GM12878 (cell line): ENCODE measurements around the gene PTTG2.

Experiments
- BACH1 ChIP-seq: fragments of 450-650 bp; IDR thresholded peaks from 2 replicates; pipeline ENCODE4 v1.6.1; 2017; ENCODE audit warnings: mild to moderate bottlenecking, borderline replicate concordance
- BCL3 ChIP-seq: IDR thresholded peaks from 2 replicates; pipeline ENCODE4 v1.6.1; 2011; ENCODE audit warnings: borderline replicate concordance, low read depth, mild to moderate bottlenecking, moderate library complexity, low read length; ENCODE audit not compliant: insufficient read depth, poor library complexity, severe bottlenecking
- CBX5 ChIP-seq: sonication (generic); IDR thresholded peaks from 2 replicates; pipeline ENCODE4 v1.6.1; 2016; ENCODE audit warnings: low read depth, moderate library complexity, mild to moderate bottlenecking, inconsistent platforms
- CTCF ChIP-seq, 3 experiments: IDR thresholded peaks in 2 of 3; conservative IDR thresholded peaks in 1 of 3; 2 replicates each; pipeline ENCODE4 v1.5.1; 2011; ENCODE audit warnings: low read depth in 3 of 3, low read length in 3 of 3, mild to moderate bottlenecking in 3 of 3, control low read depth in 2 of 3, moderate library complexity in 2 of 3, inconsistent platforms in 1 of 3, mixed read lengths in 1 of 3; ENCODE audit not compliant: control insufficient read depth in 2 of 3, insufficient read depth in 1 of 3; ENCODE audit errors: extremely low read depth in 1 of 3
- EP300 ChIP-seq, 2 experiments: fragments of 150-350 bp in 1 of 2; IDR thresholded peaks; 2 replicates each; pipeline ENCODE4 v1.6.1; 2011 to 2012; ENCODE audit warnings: low read depth in 2 of 2, low read length in 2 of 2, borderline replicate concordance in 1 of 2, improper control_type of control experiment in 1 of 2, inconsistent platforms in 1 of 2; ENCODE audit not compliant: control insufficient read depth in 1 of 2
- FOXM1 ChIP-seq: IDR thresholded peaks from 2 replicates; pipeline ENCODE4 v1.6.1; 2012; ENCODE audit warnings: low read depth, mild to moderate bottlenecking, inconsistent platforms, low read length, moderate library complexity
- GABPA ChIP-seq: IDR thresholded peaks from 2 replicates; pipeline ENCODE4 v1.6.1; 2014; ENCODE audit warnings: antibody characterized with exemption, low read depth, mild to moderate bottlenecking, inconsistent platforms
- POLR2A ChIP-seq: IDR thresholded peaks from 2 replicates; pipeline ENCODE4 v1.6.1; 2011; ENCODE audit warnings: low read depth, mild to moderate bottlenecking, low read length
- POLR2AphosphoS2 ChIP-seq: IDR thresholded peaks from 2 replicates; pipeline ENCODE4 v1.6.1; 2011; ENCODE audit warnings: low read depth, mild to moderate bottlenecking, low read length, improper control_type of control experiment, moderate library complexity
- POLR2AphosphoS5 ChIP-seq: IDR thresholded peaks from 2 replicates; pipeline ENCODE4 v1.6.1; 2011; ENCODE audit warnings: mild to moderate bottlenecking, low read length, inconsistent platforms
- TARDBP ChIP-seq: IDR thresholded peaks from 2 replicates; pipeline ENCODE4 v1.6.1; 2016; ENCODE audit warnings: borderline replicate concordance
- TCF7 ChIP-seq: IDR thresholded peaks from 2 replicates; pipeline ENCODE4 v1.6.1; 2014; ENCODE audit warnings: antibody characterized with exemption, borderline replicate concordance
- ZNF274 ChIP-seq: IDR thresholded peaks from one replicate; pipeline ENCODE4 v1.8.0; 2011; ENCODE audit not compliant: insufficient read length, insufficient read depth

- TF ChIP-seq EP300 (IDR thresholded peaks at IDR 0.05; ENCODE audit: borderline replicate concordance in 1 of 2, control insufficient read depth in 1 of 2, low read depth in 2 of 2, low read length in 2 of 2): no peak
- TF ChIP-seq POLR2A: no peak
- TF ChIP-seq BACH1: no peak
- no peak for TF ChIP-seq CBX5
- TF ChIP-seq FOXM1: no peak
- no peak for TF ChIP-seq CTCF (IDR thresholded peaks at IDR 0.05 in 2 of 3, conservative IDR thresholded peaks at IDR 0.05 in 1 of 3; ENCODE audit: control insufficient read depth in 2 of 3, extremely low read depth in 1 of 3, insufficient read depth in 1 of 3, low read depth in 3 of 3, low read length in 3 of 3)
- TF ChIP-seq TCF7: no peak
- TF ChIP-seq BCL3: no peak
- no peak for TF ChIP-seq POLR2AphosphoS2
- TF ChIP-seq ZNF274: no peak
- no peak for TF ChIP-seq GABPA
- no peak for TF ChIP-seq POLR2AphosphoS5
- TF ChIP-seq TARDBP: no peak
Measured at GRCh38 chr4:37958932-37959331, 1.3 kb upstream of the PTTG2 start.
